NCI-H446 treated with DMSO at 0.1 percent for 48 hours (cell line): ENCODE data around the gene RAET1G.
A peak's percentile ranks its signal among the peaks of the same experiment; 100 is the strongest.
"Not testable (repeated sequence)": the region's sequence is repeated elsewhere in the genome, so short reads cannot be mapped to it uniquely, and the experiment has no call there.

Experiments used
- DNase-seq: peaks from one replicate; lab custom pipeline; 2025; lab: John Stamatoyannopoulos, UW

The RAET1G gene

DNA sequence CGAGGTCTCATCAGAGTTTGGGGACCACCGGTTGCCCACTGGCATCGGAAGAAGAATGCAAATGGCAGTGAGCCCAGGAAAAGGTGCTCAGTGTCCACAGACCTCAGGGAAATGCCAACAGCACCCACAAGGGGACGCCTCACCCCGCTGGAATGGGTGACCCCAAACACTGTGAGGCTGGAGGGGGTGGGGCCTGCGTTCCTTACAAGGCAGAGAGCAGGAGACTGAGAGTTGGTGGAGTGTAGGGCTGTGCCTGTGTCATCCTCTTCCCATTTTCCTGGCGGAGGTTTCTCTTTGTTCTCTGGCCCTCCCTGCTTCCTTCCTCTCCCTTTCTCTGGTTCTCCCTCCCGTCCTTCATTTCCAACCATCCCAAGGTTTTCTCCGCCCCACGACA lies 31.0 kb upstream of the RAET1G start:
- DNase-seq, result not testable (repeated sequence)

DNA sequence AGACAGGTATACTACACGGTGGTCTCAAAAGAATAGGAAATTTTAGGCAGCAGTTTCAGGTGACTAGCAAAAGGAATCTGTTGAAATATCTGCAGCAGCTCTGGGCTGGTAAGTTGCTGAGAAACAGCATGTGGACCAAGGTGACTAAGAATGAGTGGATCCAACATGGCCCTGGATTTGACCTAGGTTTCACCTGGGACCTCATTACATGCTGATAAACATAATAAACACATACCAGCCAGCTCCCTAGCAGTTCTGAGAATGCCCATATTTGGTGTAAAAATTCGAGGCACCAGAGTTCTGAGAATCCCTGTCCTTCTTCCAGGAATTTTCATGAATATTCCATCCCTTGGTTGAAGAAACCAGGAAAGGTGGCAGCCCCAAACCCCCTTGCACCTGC lies 30.5 kb upstream of the RAET1G start:
- not testable (repeated sequence) for DNase-seq

DNA sequence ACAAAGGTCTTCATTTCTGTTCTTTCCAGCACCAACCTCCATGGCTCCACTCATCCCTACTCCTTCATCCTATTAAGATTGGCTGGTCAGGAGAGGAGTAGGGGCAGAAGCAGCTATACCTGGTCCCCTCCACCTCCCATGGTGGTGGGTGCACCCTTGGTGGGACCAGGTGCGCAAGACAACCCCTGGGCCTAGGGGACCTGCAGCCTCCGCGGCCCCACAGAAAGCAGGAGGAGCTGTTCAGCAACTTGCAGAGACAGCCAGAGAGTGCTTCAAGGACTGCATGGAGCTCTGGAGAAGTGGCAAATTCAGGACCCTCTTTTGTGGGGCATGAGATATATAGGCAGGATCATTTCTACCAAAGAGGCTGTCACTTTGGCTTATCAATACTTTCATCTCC lies 28.7 kb upstream of the RAET1G start:
- no peak for DNase-seq

DNA sequence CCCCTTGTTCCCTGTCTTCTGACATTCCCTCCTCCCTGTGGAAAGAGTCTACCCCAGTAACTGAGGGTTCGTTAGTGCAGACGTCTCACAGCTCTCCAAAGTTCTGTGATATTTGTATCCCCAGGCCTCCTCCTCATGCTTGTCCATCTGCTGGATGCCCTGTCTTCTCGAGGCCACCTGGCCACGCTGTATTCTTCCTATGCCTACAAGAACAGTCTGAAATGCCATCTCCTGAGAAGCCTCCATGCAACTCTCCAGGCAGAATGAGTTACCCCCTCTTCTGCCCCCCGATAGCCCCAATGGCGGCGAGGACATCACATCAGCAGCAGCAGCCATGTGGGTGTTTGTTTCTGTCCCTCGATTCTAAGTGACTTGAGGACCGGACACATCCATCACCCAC lies 28.2 kb upstream of the RAET1G start:
- DNase-seq, result no peak

DNA sequence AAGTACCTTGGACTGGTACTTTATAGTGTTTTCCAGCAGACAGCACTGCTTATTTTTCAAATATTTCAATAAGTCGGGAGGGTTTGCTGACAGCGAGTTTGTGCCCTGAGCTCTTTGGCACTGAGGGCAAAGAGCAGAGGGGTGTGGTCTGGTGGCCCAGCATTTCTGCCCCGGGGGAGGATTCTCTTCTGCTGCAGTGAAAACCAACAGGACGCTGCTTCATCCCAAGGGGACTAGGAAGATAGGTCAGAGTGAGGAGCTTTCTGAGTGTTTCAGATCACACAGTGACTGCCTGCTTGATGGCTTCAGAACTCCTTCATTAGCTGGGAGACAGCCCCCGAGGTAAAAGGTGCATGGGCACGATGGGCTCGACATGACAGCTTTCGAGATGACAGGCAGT lies 27.5 kb upstream of the RAET1G start:
- DNase-seq, result no peak

DNA sequence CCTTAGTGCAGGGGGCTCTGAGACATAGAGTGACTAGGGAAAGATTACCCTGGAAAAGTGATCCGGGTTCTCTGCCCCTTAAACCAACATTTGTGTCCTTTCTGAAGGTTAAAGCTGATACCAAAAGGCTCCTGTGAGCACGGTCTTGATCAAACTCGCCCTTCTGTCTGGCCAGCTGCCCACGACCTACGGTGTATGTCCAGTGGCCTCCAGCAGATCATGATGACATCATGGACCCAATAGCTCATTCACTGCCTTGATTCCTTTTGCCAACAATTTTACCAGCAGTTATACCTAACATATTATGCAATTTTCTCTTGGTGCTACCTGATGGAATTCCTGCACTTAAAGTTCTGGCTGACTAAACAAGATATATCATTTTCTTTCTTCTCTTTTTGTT lies 25.7 kb upstream of the RAET1G start:
- no peak for DNase-seq

DNA sequence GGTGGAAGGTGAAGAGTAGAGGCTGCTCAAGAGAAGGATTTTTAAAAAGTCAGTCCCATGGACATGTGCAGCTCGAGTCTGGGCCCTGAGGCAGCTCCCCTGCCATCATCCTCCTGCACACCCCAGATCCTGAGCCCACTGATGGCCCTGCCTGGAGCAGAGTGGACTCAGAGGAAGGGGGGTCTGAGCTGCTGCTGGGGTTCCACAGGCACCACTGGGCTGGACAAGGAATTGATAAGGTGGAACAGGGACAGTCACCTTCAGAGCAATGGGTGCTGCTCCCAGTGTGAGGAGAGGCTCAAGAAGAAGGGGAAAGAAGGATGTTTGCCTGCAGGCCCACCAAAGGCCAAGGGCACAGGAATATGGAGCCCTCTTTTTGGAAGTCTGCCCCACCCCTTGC lies 25.1 kb upstream of the RAET1G start:
- no peak for DNase-seq

DNA sequence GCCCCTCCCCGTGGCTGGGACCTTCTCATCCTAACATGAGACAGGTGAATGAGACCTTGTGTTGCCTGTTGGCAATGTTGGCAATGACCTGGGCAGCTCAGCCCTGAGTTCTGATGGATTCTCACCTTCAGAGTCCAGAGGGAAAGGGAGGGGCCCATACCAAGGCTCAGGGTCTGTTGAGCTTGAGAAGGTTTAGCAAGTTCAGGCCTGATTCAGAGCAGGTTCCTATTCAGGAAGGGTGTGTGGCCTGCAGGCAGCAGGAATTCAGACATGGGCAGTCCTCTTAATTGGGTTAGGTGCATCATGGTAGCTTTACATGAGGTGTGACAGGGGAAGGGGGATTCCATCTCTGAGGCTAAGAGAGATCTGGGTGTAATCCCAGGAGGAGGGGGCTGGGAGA lies 24.6 kb upstream of the RAET1G start:
- DNase-seq, result not testable (repeated sequence)

DNA sequence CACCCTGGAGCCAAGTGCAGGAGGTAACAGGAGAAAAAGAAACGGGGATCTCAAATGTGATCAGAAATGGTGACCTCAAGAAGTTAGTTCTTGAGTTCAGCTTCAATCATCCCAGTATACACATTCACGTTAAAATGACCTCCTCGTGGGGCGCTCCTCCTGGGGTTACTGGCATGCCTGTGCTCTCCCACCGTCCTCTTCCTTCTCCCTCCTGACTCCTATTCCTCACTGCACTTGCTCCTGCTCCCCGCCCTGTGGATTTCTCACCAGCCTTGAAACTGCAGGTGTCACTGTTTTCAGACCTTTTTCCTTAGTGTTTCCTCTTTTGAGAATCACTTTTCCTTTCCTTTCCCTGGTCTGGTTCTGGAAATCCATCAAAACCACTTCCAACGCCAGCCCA lies 23.7 kb upstream of the RAET1G start:
- DNase-seq, result not testable (repeated sequence)

DNA sequence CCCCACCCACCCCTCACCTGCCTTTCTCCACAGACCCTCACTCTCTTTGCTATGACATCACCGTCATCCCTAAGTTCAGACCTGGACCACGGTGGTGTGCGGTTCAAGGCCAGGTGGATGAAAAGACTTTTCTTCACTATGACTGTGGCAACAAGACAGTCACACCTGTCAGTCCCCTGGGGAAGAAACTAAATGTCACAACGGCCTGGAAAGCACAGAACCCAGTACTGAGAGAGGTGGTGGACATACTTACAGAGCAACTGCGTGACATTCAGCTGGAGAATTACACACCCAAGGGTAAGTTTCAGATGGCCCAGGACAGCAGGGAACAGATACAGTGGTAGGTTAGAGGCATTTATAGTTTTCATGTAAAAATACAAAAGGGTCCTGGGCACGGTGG lies 22.4 kb upstream of the RAET1G start:
- DNase-seq, result not testable (repeated sequence)

DNA sequence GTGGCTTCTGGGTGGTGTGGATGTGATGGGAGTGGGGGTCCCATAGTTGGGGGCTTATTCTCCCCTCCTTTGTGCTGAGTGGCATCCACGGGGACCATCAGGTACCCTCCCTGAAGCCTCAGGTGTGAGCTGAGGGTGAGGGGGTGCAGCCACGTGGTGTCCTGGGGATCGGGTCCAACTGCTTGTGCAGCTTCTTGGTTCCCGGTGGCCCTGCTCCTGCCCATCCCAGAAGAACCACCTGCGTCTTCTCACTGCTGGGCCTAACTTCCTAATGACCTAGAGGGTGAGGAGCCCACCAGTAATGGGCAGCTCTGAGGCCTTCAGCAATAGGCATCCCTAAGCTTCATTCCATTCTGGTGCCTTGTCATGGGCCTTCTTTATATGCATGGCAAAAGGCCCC lies 20.4 kb upstream of the RAET1G start:
- not testable (repeated sequence) for DNase-seq

DNA sequence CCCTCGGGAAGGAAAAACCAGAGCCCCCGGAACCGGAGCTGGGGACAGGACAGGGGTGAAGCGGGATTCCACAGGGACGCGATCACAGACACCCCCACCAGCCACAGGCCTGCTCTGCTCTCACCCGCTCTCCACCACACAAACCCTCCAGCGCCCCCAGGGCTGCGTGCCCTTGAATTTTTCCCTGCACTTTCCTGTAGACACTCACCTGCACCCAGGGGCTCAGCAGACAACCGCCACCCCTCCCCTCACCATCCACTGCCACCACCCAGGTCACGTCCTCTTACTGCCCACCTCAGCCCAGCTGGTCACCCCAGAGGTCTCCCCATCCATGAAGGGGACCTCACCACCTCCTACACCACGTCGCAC lies 19.5 kb upstream of the RAET1G start:
- DNase-seq, result no peak

DNA sequence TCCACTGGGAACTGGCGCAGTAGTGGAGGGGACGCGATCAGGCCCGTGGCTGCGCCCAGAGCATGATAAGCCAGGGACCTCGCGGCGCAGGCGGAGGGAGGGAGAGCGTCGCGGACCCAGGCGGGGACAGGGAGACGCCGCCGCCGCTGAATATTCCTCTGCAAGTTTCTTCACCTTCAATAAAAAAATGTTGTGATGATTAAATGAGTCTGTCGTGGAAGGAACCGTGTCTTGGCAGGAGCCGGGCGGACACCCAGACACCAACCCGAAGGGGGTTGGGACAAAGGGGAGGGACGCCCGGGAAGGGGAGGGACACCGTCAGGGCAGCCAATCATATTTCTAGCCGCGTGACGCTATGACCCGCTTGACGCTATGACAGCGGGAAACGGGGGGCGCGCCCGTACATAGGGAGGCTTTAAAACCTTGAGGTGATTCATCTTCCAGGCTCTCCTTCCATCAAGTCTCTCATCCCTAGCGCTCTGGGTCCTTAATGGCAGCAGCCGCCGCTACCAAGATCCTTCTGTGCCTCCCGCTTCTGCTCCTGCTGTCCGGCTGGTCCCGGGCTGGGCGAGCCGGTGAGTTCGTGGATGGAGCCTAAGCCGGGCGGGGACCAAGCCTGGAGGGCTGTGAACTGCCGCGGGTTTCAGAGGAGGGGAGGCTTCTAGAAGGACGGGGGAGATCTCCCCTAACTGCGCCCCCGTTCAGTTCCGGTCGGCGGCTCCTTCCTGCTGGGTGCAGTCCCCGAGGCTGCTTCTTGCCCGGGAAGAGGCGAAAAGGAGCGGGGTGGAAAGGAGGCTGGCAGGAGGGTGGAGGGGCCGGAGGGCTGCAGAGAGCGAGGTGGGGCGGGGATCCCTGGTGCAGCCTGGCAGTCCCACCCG lies 18.9 kb upstream of the RAET1G start, which contains the start of gene ULBP2:
Gene ULBP2, plus strand, starts transcription at position 432 of the 878 bp plus-strand sequence. Its CDS starts 59 bp downstream, at position 491.
- peak; percentile 60 for DNase-seq

DNA sequence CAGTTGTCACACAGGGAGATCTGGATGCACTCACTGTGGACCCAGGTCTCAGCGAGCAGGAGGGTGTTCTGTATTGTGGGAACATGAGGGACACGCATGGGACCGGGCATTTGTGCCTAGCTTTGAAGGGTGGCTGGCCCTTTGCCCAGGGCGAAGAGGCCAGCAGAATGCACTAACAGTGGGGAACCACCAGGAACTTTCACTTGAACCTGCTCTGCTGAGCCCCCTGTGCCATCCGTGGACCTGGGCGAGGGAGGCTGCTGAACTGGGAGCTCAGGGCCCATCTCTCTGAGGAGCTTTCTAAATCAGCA lies 17.7 kb upstream of the RAET1G start:
- no peak for DNase-seq

DNA sequence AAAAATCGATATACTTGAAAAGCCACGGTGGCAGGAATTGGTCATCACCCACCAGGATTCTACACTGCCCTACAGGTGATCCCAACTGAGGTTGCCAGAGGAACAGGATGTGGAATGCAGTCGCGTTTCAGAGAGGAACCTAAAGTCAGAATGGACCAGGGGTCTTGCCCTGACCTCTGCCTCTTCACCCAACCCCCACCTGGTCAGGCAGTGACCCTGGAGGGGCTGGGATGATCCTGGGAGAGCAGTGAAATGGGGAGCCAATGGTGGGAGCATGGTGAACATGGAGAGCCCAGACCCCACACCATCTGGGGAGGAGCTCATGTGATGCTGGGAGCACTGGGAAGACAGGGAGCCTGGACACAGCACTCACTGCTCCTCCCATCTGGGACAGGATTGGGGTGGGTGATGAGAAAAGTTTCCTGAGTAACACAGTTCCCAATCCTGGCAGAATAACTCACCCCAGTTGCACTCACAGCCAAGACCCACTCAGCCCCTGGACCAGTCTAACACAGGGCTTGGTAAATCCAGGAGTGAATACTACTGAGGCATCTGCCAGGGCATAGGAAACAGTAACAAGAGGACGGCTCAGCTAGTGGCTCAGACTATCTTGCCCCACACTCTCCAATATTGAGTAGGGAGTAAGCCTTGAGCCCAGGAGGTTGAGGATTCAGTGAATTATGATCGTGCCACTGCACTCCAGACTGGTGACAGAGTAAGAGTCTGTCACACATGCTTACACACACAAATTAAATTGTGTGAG lies 17.2 kb upstream of the RAET1G start:
- DNase-seq, result no peak

DNA sequence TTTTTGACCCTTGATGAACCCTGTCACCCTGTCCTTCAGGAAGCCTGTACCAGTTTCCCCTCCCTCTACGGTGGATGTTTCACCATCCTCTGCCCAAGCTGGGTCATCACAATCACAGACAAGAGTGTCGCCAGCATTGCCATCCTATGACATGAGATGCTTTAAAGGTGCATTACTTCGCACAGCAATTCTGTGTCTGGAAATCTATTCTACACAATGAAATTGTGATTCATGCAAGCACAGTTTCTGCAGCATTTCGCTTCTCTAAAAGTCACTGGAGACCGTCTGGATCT lies 16.4 kb upstream of the RAET1G start:
- DNase-seq, result no peak

DNA sequence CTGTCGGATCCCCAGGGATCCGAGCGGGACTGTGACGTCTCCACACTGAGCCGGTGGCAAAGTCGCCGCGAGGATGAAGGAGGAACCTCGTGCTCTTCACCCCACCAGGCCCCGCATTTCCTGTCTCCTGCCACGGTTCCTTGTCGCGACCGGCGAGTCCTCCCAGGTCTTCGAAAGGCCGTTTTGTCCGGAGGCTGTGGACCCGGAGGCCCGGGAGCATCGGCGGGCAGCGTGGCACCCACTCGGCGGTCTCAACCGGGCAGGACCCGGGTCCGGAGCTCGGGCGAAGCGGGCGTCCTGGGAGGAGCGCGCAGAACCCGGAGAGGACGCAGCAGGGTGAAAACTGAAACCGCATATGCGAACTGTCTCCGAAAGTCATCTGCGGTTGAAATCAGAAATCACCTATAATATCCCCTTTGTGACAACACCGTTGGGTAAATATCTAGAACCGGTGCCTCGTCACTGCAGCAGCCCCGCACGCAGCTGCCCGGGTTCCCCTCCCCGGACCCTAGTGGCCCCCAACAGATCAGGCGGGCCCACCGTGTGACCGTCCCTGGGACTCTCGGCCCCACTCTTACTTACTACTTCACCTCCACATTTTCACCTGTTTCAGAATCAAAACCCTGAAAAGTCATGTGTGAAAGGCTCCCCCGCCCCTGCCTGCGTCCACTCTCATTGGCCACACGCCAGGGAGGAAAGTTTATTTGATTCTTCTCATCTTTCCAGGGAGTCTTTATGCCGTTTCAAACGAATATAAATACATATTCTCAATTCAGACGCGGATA lies 15.8 kb upstream of the RAET1G start:
- no peak for DNase-seq

DNA sequence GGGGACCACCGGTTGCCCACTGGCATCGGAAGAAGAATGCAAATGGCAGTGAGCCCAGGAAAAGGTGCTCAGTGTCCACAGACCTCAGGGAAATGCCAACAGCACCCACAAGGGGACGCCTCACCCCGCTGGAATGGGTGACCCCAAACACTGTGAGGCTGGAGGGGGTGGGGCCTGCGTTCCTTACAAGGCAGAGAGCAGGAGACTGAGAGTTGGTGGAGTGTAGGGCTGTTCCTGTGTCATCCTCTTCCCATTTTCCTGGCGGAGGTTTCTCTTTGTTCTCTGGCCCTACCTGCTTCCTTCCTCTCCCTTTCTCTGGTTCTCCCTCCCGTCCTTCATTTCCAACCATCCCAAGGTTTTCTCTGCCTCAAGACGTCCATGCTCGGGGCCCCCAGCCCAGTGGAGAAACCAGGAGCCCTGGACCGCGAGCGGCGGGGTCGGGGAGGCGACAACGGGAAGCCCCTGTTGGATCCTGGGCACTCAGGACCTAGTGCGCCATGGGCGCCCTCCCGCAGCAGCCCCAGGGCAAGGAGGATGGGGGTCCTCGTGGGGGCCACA lies 15.2 kb upstream of the RAET1G start:
- DNase-seq, result not testable (repeated sequence)

DNA sequence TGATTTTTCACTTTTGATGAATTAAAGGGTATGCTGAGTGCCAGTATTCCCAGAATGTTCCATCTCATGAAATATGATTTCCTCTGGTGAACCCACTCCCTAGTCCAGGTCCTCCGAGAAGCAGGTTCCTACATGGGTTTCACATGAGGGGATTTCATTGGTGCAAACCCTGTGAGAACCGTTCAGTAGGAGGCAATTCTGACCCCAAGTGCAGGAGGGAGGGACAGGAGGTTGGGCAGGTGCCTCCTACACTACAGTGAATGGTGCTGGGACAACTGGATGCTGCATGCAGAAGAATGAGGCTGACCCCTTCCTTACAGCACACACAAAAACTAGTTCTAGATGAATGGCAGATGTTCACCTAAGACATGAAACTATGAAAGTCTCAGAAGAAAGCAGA lies 13.8 kb upstream of the RAET1G start:
- no peak for DNase-seq

DNA sequence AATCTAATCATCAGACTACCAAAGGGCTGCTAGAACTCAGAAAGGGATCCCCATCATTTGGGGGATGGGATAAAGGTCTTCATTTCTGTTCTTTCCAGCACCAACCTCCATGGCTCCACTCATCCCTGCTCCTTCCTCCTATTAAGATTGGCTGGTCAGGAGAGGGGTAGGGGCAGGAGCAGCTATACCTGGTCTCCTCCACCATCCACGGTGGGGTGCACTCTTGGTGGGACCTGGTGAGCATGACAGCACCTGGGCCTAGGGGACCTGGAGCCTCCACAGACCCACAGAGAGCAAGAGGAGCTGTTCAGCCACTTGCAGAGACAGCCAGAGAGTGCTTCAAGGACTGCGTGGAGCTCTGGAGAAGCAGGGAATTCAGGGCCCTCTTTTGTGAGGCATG lies 12.7 kb upstream of the RAET1G start:
- DNase-seq, result no peak

DNA sequence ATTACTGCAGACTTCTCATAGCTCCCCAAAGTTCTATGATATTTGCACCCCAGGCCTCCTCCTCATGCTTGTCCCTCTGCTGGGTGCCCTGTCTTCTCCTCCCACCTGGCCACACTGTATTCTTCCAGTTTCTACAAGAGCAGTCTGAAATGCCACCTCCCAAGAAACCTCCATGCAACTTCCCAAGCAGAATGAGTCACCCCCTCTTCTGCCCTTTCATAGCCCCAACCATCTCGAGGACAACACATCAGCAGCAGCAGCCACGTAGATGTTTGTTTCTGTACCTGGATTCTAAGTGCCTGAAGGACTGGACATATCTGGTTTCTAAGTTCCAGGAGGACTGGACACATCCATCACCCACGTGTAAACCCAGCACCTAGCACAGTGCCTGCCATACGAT lies 12.3 kb upstream of the RAET1G start:
- DNase-seq, result no peak
